Stimulated activated CD8-positive, alpha-beta memory T cell treated with anti-CD3 and anti-CD28 coated beads, Interleukin-7, amount 100 ng/mL, for 24 hours (primary cell): ENCODE data around the gene PRKG1.

Experiments used
- DNase-seq: peaks from one replicate; pipeline ENCODE4 v3.0.0-alpha.2; 2020; ENCODE audit warnings: low read depth

The PRKG1 gene

GRCh38 chr10:52259426-52259812 is 1185.1 kb downstream of the PRKG1 start:
- no peak for DNase-seq

- DNase-seq: no peak
Observed at GRCh38 chr10:52261362-52261761, 1187.1 kb downstream of the PRKG1 start.

GRCh38 chr10:52265131-52265926 is 1191.0 kb downstream of the PRKG1 start:
- DNase-seq: no peak

GRCh38 chr10:52266858-52267257 is 1192.6 kb downstream of the PRKG1 start:
- DNase-seq: no peak

GRCh38 chr10:52268790-52269189 is 1194.5 kb downstream of the PRKG1 start:
- no peak for DNase-seq

GRCh38 chr10:52269233-52269632 is 1194.9 kb downstream of the PRKG1 start:
- no peak for DNase-seq

GRCh38 chr10:52276163-52276562 is 1201.9 kb downstream of the PRKG1 start:
- DNase-seq: no peak

- DNase-seq: no peak
Observed at GRCh38 chr10:52276986-52277385, 1202.7 kb downstream of the PRKG1 start.

- DNase-seq: no peak
Observed at GRCh38 chr10:52279546-52279945, 1205.3 kb downstream of the PRKG1 start.

GRCh38 chr10:52280051-52280450 is 1205.8 kb downstream of the PRKG1 start:
- DNase-seq: no peak

GRCh38 chr10:52283174-52283573 is 1208.9 kb downstream of the PRKG1 start:
- no peak for DNase-seq

- DNase-seq: no peak
Observed at GRCh38 chr10:52284416-52285013, 1210.2 kb downstream of the PRKG1 start.

GRCh38 chr10:52287866-52288265 is 1213.6 kb downstream of the PRKG1 start:
- no peak for DNase-seq

GRCh38 chr10:52297747-52298146 is 1223.5 kb downstream of the PRKG1 start:
- DNase-seq: no peak

- no peak for DNase-seq
Observed at GRCh38 chr10:52300599-52301277, 1226.5 kb downstream of the PRKG1 start.

GRCh38 chr10:52308251-52309031 is 1234.2 kb downstream of the PRKG1 start:
- no peak for DNase-seq

GRCh38 chr10:52312942-52313255 is 1238.6 kb downstream of the PRKG1 start:
- no peak for DNase-seq

- DNase-seq: no peak
Observed at GRCh38 chr10:52313256-52313932, 1239.1 kb downstream of the PRKG1 start.

GRCh38 chr10:52313933-52314821 is 1239.9 kb downstream of the PRKG1 start, which contains the start of gene DKK1:
Gene DKK1 (plus strand): TSS chr10:52314281. CDS start chr10:52314435, 154 bp downstream.
- DNase-seq: no peak

- DNase-seq: no peak
Observed at GRCh38 chr10:52314822-52315552, 1240.7 kb downstream of the PRKG1 start.
